GM18907 (cell line): ENCODE results near the gene SLC9A9.
A peak's percentile ranks its signal among the peaks of the same experiment; 100 is the strongest.

ENCODE experiments used
- ATAC-seq: cut with Tn5 transposase; IDR thresholded peaks from one replicate; pipeline ENCODE4 v1.9.1; 2021; ENCODE audit warnings: mild to moderate bottlenecking, moderate library complexity; ENCODE audit not compliant: unreplicated experiment

Gene SLC9A9

GRCh38 chr3:143763564-143764162 lies 84.6 kb downstream of the SLC9A9 start:
- no peak for ATAC-seq

GRCh38 chr3:143757691-143758090 lies 90.6 kb downstream of the SLC9A9 start:
- ATAC-seq: no peak

GRCh38 chr3:143755978-143756377 lies 92.3 kb downstream of the SLC9A9 start:
- no peak for ATAC-seq

GRCh38 chr3:143754090-143754489 lies 94.2 kb downstream of the SLC9A9 start:
- no peak for ATAC-seq

GRCh38 chr3:143753456-143753855 lies 94.8 kb downstream of the SLC9A9 start:
- no peak for ATAC-seq

- ATAC-seq: no peak
These were observed 95.3 kb downstream of the SLC9A9 start for GRCh38 chr3:143753006-143753405.

GRCh38 chr3:143751643-143752178 lies 96.6 kb downstream of the SLC9A9 start:
- peak; percentile 90 for ATAC-seq

- ATAC-seq: no peak
These were observed 97.4 kb downstream of the SLC9A9 start for GRCh38 chr3:143750841-143751240.

GRCh38 chr3:143749926-143750325 lies 98.3 kb downstream of the SLC9A9 start:
- ATAC-seq: no peak

- ATAC-seq: no peak
These were observed 111.2 kb downstream of the SLC9A9 start for GRCh38 chr3:143737065-143737464.

- no peak for ATAC-seq
These were observed 111.9 kb downstream of the SLC9A9 start for GRCh38 chr3:143736205-143736997.

- no peak for ATAC-seq
These were observed 116.5 kb downstream of the SLC9A9 start for GRCh38 chr3:143731776-143732175.

GRCh38 chr3:143731320-143731719 lies 116.9 kb downstream of the SLC9A9 start:
- ATAC-seq: no peak

GRCh38 chr3:143727391-143727790 lies 120.9 kb downstream of the SLC9A9 start:
- no peak for ATAC-seq

- no peak for ATAC-seq
These were observed 121.5 kb downstream of the SLC9A9 start for GRCh38 chr3:143726727-143727126.

- ATAC-seq: no peak
These were observed 127.9 kb downstream of the SLC9A9 start for GRCh38 chr3:143720381-143720780.

- no peak for ATAC-seq
These were observed 129.8 kb downstream of the SLC9A9 start for GRCh38 chr3:143718463-143718862.

- no peak for ATAC-seq
These were observed 131.5 kb downstream of the SLC9A9 start for GRCh38 chr3:143716731-143717130.

- no peak for ATAC-seq
These were observed 135.7 kb downstream of the SLC9A9 start for GRCh38 chr3:143712522-143712921.

- no peak for ATAC-seq
These were observed 140.4 kb downstream of the SLC9A9 start for GRCh38 chr3:143707848-143708247.

- no peak for ATAC-seq
These were observed 147.8 kb downstream of the SLC9A9 start for GRCh38 chr3:143700431-143700975.

GRCh38 chr3:143699424-143699823 lies 148.8 kb downstream of the SLC9A9 start:
- ATAC-seq: no peak
